ENCODE data around the gene TLE5.

- TF ChIP-seq TAF1 (IDR thresholded peaks at IDR 0.05; ENCODE audit: control insufficient read depth, extremely low read depth, insufficient read depth, low read length, severe bottlenecking) (no peak), ZSCAN29 (IDR thresholded peaks at IDR 0.05) (no peak), CHD4 (IDR thresholded peaks at IDR 0.05; ENCODE audit: insufficient read depth, insufficient replicate concordance, low read depth, low read length, poor library complexity, severe bottlenecking) (no peak), RFX5 (IDR thresholded peaks at IDR 0.05; ENCODE audit: low read depth, low read length) (no peak)
Measured at GRCh38 chr19:3080286-3080685, 18.0 kb upstream of the TLE5 start.

Data from K562 (cell line).